Natural killer cell treated with Interleukin-12 subunit alpha and Interleukin-12 subunit beta and Interleukin-15 and Interleukin-18, amount 100 ng/mL, for 72 hours (primary cell): ENCODE measurements around the gene MAPK7. TPM values are rescaled to one million over a fixed set of nuclear protein-coding genes. Genes with fewer than 3 reads are reported as not detected.

Source experiments
- ATAC-seq, 2 donors: fragments of 150-1000 bp; cut with Tn5 transposase in 1 of 2; sonication (Bioruptor Pico), chemical (Tn5 transposase) in 1 of 2; 2 replicates each; pipeline ENCODE4 v1.10.0; 2021
- DNase-seq: peaks from one replicate; pipeline ENCODE4 v3.0.0; 2022; ENCODE audit warnings: low spot score
- H3K27ac Mint-ChIP-seq, 2 donors: 1 replicate in 1 of 2; 2 replicates in 1 of 2; pipeline ENCODE4 v1.8.0; 2022; ENCODE audit warnings: mixed read lengths in 2 of 2, mild to moderate bottlenecking in 1 of 2, moderate library complexity in 1 of 2
- H3K27me3 Mint-ChIP-seq, 2 donors: 1 replicate in 1 of 2; 2 replicates in 1 of 2; pipeline ENCODE4 v1.8.0; 2022; ENCODE audit warnings: mixed read lengths in 2 of 2
- H3K36me3 Mint-ChIP-seq: one replicate; pipeline ENCODE4 v1.8.0; 2022; ENCODE audit warnings: mixed read lengths
- H3K4me1 Mint-ChIP-seq, 2 donors: 1 replicate in 1 of 2; 2 replicates in 1 of 2; pipeline ENCODE4 v1.8.0; 2022; ENCODE audit warnings: low read depth in 2 of 2, mixed read lengths in 2 of 2, mild to moderate bottlenecking in 1 of 2
- H3K4me3 Mint-ChIP-seq: one replicate; pipeline ENCODE4 v1.8.0; 2022; ENCODE audit warnings: mixed read lengths
- H3K9me3 Mint-ChIP-seq: 2 replicates; pipeline ENCODE4 v1.8.0; 2022; ENCODE audit warnings: mixed read lengths
- total RNA-seq, 2 donors: library from RNA; stranded (reverse); gene quantifications; one replicate each; pipeline ENCODE4 v1.2.3, GENCODE V29; 2022

MAPK7 gene
- total RNA-seq, 2 donors from 2014 or later, result 28.7 to 29.8 TPM

DNA sequence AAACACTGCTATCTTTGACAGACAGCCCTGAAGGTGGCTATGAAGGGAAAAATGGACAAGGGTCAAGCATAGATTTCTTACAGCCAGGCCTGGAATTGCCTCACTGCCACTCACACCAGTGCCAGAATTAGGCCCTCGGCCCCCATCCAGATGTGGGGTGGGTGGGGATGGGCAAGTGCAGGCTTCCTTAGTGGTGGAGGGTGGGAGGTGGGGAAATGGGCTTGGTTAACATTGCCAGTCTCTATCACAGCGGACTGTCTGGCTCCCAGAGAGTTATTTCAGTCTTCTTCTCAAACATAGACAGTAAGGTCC, 40.6 kb upstream of the MAPK7 start:
- no peaks in the 10 kb centered on the region for H3K9me3 Mint-ChIP-seq
- no peak overlapping the region for H3K4me3 Mint-ChIP-seq
- DNase-seq (no peak), ATAC-seq (peak in 1 of 2 donors; percentile 4)
- H3K36me3 Mint-ChIP-seq, result no peaks in the 10 kb centered on the region
- peaks cover 3 to 4% of the 10 kb centered on the region in 2 donors for H3K4me1 Mint-ChIP-seq
- H3K27ac Mint-ChIP-seq, result no peak overlapping the region
- H3K27me3 Mint-ChIP-seq, result peaks cover 11 to 16% of the 10 kb centered on the region in 2 donors

DNA sequence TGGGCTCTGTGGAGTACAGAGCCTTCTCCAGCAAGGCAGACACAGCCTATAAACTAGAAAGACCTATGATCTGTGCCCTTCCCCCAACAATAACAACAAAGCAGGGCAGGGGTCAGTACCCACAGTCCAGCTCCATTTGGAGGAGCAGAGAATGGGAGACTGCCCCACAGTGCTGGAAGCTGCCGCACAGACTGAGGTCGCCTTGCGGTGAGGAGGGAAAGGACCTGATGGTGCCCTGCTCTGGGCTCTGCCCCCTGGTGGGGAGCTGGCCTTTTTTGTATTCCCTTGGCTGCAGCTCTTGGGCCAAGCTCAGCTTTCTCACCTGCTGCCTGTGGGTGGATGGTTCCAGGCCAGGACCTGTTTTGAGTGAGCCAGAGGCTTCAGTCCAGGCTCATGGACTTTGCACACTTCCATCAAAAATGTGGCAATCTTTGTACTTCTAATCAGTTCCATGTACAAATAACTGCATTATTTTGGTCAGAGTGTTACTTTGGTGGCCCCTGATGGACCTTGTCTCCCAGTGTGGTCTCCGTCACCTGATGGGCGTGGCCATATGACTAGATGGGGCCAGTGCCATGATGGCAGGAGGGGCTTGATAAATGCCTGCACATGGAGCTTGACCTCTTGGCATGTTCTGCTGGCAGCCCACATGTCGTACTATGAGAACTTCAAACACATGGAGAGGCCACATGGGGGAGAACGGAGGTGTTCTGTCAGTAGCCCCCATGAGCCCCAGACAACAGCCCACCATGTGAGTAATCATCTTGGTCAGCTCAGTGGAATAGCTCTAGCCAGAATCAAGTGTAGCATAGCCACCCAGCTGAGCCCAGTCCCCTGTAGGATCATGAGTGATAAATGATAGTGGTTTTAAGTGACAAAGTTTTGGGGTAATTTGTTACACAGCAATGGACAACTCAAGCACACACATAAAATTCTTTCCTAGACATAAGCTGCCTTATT, 40.0 kb upstream of the MAPK7 start:
- Mint-ChIP-seq H3K27ac (no peak overlapping the region), H3K4me3 (no peak overlapping the region), H3K9me3 (no peaks in the 10 kb centered on the region), H3K4me1 (peaks cover 3 to 4% of the 10 kb centered on the region in 2 donors), H3K36me3 (no peaks in the 10 kb centered on the region), H3K27me3 (peaks cover 11 to 14% of the 10 kb centered on the region in 2 donors)
- peak; percentile 71 for DNase-seq
- peak; percentile 79 for ATAC-seq

DNA sequence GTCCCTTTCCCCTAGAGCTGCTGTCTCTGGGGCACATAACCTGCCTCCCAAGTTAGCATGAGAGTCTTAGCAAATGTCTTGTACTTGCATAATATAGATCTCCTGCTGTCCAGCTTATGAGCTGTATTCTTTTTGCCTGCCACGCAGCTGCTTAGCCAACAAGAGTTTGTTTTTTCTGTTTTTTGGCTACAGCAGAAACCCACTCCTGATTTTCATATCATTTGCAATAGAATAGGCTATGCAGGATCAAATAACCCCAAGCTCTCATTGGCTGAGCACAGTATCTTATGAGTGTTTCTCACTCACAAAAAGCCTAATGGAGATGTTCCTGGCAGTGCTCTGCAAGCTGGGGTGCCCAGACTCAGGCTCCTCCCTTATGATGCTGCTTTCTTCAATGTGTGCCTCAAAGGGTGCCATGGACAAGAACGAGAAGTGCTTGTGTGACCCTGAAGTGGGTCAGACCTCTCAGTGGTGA, 38.9 kb upstream of the MAPK7 start:
- peak; percentile 22 for DNase-seq
- no peak for ATAC-seq
- Mint-ChIP-seq H3K27me3 (peaks cover 11 to 14% of the 10 kb centered on the region in 2 donors), H3K9me3 (no peaks in the 10 kb centered on the region), H3K36me3 (no peaks in the 10 kb centered on the region), H3K4me1 (peaks cover 3 to 4% of the 10 kb centered on the region in 2 donors), H3K4me3 (no peak overlapping the region), H3K27ac (no peak overlapping the region)

DNA sequence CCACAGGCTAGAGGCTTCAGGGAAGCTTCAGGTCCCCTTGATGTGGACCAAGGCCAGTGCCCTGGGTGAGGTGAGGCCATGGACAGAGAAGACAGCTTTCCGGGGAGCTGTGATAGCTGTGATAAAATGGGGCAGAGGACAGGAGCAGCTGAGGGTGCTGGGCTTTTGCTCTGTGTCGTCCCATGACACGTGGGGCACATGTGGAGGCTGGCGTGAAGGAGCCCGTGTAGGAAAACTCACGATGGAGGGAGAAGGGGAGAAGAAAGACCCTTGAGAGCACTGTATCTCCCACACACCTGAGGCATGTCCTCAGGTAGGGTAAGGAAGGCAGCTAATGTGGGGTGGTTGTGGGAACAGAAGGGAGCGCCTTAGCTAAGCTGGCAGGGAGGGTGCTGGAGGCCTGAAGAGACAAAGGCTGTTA, 37.1 kb upstream of the MAPK7 start:
- DNase-seq, result peak; percentile 22
- H3K27me3 Mint-ChIP-seq, result peaks cover 11 to 12% of the 10 kb centered on the region in 2 donors
- no peak for ATAC-seq
- H3K9me3 Mint-ChIP-seq, result no peaks in the 10 kb centered on the region
- H3K4me1 Mint-ChIP-seq, result peaks cover 3 to 4% of the 10 kb centered on the region in 2 donors
- H3K4me3 Mint-ChIP-seq, result no peak overlapping the region
- no peak overlapping the region for H3K27ac Mint-ChIP-seq
- H3K36me3 Mint-ChIP-seq, result no peaks in the 10 kb centered on the region

DNA sequence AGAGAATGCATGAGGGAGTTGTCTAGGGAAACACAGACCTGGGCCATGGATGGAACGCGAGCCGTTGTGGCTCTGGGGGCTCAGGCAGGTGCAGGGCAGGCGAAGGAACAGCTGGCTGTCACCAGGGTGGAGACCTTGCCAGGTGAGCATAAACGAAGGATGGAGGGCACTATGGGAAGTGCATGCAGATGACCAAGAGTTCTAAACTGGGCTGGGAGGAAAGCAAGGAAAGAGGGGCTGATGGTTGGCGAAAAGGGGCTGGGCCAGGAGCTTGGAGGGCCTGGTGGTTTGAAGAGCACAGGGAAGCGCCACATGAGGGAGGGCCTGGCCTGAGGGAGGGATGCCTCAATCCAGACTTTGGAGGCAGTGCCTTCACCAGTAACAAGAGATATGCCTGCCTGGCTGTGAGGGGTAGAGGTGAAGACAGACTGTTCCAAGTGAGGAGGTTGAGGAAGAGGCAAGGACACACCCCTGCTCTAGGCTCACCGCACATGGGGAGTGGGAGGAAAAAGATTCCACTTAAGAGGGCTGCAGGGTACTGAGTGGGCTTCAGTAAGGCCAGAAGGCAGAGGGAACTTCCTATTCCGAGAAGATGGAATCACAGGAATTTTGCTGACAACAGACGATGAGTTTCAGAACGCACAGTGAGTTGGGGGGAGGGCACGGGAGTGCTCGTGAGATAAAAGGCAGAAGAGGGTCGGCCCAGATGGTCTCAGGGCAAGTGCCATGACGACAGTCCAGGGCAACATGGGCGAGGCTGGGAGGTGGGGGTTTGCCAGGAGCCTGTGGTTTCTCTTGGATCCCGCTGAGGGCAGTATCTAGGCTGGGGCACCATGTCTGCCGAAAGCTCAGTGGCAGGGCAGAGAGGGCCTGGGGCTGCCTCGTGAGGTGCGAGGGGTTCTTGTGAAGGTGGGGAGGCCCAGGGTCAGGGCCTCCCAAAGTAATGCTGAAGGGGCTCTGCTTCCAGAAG, 36.4 kb upstream of the MAPK7 start:
- H3K9me3 Mint-ChIP-seq, result no peaks in the 10 kb centered on the region
- no peaks in the 10 kb centered on the region for H3K36me3 Mint-ChIP-seq
- no peak overlapping the region for H3K4me3 Mint-ChIP-seq
- no peak for ATAC-seq
- peak; percentile 12 for DNase-seq
- peaks cover 11 to 12% of the 10 kb centered on the region in 2 donors for H3K27me3 Mint-ChIP-seq
- H3K4me1 Mint-ChIP-seq, result peaks cover 3 to 4% of the 10 kb centered on the region in 2 donors
- no peak overlapping the region for H3K27ac Mint-ChIP-seq

DNA sequence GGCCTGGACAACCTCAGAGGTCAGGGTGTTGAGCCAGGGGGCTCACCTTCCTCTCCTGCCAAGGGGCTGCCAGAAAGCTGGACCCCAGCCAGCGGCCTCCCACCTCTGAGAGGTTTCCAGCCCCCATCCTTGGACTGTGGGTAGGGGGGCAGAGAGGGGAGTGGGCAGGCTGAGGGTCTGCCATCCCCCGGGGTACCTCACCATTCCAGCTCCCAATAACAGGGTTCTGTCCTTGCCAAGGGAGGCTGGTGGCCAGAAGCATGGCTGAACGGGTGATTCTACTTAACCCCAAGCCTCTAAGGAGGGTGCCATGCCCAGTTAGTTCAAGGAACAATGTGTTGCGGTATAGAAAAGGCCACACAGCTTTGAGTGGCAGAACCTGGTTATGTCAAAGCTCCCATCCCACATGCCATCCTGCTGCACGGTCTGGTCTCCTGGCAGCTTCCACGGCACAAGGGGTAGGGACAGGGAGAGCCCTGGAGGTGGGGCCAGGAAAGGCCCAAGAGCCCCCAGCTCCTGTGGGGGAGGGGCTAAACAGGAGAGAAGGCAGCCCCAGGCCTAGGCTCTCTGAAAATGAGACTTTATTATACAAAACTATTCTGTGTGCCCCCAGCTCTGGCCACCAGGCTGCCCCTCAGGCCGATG, 35.6 kb upstream of the MAPK7 start:
- Mint-ChIP-seq H3K4me1 (peaks cover 3 to 4% of the 10 kb centered on the region in 2 donors), H3K9me3 (no peaks in the 10 kb centered on the region), H3K4me3 (no peak overlapping the region), H3K27ac (no peak overlapping the region), H3K36me3 (no peaks in the 10 kb centered on the region), H3K27me3 (peaks cover 9 to 11% of the 10 kb centered on the region in 2 donors)
- DNase-seq (peak; percentile 59), ATAC-seq (peak in 1 of 2 donors; percentile 32)

DNA sequence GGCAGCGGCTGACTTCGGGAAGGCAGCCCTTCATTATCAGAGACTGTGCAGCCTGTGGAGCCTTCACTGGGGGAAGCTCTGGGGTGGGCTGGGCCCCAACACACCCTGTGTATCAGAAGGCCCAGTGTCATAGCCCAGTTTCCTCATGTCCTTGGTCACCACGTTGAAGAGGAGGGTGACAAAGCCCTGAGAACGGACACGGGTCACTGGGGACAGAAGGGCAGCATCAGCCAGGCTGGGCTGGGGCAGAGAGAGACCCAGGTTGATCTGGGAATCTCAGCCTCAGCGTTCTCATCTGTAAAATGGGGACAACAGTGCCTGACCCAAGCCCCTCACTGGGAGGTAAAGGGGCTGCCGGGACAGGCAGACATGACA, 35.1 kb upstream of the MAPK7 start:
- Mint-ChIP-seq H3K9me3 (no peaks in the 10 kb centered on the region), H3K27me3 (peaks cover 9 to 11% of the 10 kb centered on the region in 2 donors), H3K4me3 (no peak overlapping the region), H3K27ac (no peak overlapping the region), H3K36me3 (no peaks in the 10 kb centered on the region), H3K4me1 (peaks cover 3 to 4% of the 10 kb centered on the region in 2 donors)
- ATAC-seq (no peak), DNase-seq (no peak)

DNA sequence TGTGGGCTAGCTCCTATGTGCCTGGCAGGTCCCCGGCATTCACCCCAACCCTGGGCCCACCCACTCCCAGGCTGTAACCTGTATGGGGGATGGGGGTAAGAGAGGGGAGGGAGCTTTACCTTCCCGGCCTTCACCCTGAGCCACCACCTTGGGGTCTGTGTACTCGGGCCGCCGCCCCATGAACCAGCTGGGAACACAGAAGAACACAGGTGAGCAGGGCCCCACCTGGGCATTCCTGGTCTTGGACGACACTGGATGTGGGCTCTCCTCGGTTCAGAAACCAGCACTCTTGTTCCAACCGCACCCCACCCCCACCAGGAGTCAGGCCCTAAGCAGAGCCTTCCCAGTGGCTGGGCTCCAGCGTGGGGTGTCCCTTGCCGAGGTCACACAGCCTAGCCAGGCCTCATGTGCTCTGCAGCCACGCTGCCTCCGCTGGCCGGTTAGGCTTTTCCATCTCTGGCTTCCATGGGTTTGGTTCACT, 34.6 kb upstream of the MAPK7 start:
- Mint-ChIP-seq H3K4me1 (peaks cover 3 to 4% of the 10 kb centered on the region in 2 donors), H3K9me3 (no peaks in the 10 kb centered on the region), H3K36me3 (no peaks in the 10 kb centered on the region), H3K27ac (no peak overlapping the region), H3K27me3 (peaks cover 9 to 11% of the 10 kb centered on the region in 2 donors), H3K4me3 (no peak overlapping the region)
- no peak for ATAC-seq
- peak; percentile 28 for DNase-seq

DNA sequence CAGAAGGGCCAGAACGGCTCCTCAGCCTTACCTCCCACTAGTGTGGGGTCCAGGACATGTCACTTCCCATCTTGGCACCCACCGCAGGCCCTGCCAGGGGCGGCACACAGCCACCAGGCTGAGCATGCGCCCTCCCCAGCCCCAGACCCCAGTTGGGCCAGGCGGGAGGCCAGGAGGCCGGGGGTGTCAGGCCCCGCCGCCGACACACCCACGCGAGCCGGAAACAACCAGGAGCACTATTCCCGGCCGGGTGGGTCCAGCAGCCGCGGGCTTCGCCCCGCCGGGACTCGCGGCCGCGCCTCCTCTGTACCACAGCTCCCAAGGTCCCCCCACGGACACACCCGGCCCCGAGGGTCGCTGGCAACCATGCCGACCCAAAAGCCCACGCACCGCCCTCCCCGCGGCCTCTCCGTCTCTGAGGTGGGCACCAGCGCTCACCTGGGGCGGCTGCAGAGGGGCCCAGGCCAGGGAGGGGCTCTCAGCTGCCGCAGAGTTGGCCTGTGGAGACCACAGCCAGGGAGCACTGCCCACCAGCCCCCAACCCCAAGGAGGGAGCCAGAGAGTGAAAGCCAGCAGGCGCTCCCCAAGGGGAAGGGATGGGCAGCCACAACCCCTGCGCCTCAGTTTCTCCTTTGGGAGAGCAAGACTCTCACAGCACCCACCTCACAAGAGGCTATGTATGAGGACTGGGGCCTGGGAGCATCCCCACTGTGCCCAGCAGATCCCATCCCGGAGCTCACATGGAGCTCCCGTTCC, 33.8 kb upstream of the MAPK7 start:
- Mint-ChIP-seq H3K4me1 (peaks cover 3 to 4% of the 10 kb centered on the region in 2 donors), H3K27ac (no peak overlapping the region), H3K36me3 (no peaks in the 10 kb centered on the region), H3K9me3 (no peaks in the 10 kb centered on the region), H3K27me3 (peaks cover 9 to 11% of the 10 kb centered on the region in 2 donors), H3K4me3 (no peak overlapping the region)
- peak; percentile 49 for DNase-seq
- ATAC-seq, result no peak

DNA sequence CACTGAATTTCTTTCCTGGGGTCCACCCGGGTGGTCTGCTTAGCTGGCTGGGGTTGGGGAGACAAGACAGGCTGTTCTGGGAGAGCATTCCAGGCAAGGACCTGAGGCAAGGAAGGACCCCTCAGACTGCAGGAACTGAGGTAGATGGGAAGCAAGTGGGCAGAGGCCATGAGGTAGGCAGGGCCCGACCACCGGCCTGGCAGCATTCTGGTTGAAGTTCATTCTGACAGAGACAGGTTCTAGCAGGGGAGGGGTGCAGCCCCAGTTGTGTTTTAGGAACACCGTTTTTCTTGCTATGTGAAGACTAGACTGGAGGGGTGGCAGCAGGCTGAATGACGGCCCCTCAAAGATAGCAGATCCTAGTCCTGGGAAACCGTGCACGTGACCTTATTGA, 33.2 kb upstream of the MAPK7 start:
- ATAC-seq, result no peak
- no peaks in the 10 kb centered on the region for H3K36me3 Mint-ChIP-seq

DNA sequence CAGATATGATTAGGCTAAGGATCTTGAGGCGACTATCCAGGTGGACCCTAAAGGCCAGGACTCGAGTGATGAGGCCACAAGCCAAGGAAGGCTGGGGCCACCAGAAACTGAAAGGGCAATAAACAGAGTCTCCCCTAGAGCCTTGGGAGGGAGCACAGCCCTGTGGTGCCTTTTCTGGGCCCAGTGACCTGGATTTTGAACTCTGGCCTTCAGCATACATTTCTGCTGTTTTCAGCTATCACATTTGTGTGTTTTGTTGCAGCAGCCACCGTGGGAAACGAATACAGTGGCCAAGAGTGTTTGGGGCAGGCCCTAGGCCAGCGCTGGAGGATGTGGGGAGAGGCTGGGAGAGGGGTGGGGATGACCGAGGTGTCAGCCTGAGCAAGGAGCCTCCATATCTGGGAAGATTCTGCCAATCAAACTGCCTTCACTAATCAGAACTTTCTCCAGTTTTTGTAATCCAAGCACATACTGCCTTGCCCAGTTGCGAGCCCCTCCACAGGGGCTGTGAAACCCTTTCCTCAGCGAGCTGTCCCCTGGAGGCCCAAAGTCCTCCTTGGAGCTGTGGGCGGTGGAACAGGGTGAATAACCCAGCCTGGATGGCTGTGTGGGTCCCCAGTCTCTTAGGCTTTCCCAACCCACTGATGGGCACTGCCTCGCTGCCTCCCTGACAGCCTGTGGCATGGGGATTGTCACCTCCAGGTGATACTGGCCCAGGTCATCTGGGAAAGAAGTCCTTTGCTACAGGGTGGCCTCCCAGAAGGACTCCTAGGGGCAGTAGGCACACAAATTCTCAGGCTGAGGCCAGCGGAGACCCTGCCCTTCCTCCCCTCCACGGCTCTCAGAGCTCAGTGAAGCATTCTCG, 32.6 kb upstream of the MAPK7 start:
- ATAC-seq (no peak), DNase-seq (no peak)
- peaks cover 3 to 4% of the 10 kb centered on the region in 2 donors for H3K4me1 Mint-ChIP-seq
- H3K27ac Mint-ChIP-seq, result no peak overlapping the region
- no peak overlapping the region for H3K4me3 Mint-ChIP-seq
- H3K27me3 Mint-ChIP-seq, result peaks cover 9 to 11% of the 10 kb centered on the region in 2 donors
- H3K36me3 Mint-ChIP-seq, result no peaks in the 10 kb centered on the region
- H3K9me3 Mint-ChIP-seq, result no peaks in the 10 kb centered on the region

More for the DNA sequence above, 33.2 kb upstream of the MAPK7 start:
- H3K9me3 Mint-ChIP-seq, result no peaks in the 10 kb centered on the region
- H3K27me3 Mint-ChIP-seq, result peaks cover 9 to 11% of the 10 kb centered on the region in 2 donors
- H3K27ac Mint-ChIP-seq, result no peak overlapping the region
- H3K4me3 Mint-ChIP-seq, result no peak overlapping the region
- peaks cover 3 to 4% of the 10 kb centered on the region in 2 donors for H3K4me1 Mint-ChIP-seq
- peak; percentile 3 for DNase-seq
